Measurements from ENCODE around the gene WNT7B. TPM values are rescaled to one million over a fixed set of nuclear protein-coding genes. Genes with fewer than 3 reads are reported as not detected.

Gene WNT7B
- total RNA-seq, 1 donor from 2014 or later, result 1.8 TPM

DNA sequence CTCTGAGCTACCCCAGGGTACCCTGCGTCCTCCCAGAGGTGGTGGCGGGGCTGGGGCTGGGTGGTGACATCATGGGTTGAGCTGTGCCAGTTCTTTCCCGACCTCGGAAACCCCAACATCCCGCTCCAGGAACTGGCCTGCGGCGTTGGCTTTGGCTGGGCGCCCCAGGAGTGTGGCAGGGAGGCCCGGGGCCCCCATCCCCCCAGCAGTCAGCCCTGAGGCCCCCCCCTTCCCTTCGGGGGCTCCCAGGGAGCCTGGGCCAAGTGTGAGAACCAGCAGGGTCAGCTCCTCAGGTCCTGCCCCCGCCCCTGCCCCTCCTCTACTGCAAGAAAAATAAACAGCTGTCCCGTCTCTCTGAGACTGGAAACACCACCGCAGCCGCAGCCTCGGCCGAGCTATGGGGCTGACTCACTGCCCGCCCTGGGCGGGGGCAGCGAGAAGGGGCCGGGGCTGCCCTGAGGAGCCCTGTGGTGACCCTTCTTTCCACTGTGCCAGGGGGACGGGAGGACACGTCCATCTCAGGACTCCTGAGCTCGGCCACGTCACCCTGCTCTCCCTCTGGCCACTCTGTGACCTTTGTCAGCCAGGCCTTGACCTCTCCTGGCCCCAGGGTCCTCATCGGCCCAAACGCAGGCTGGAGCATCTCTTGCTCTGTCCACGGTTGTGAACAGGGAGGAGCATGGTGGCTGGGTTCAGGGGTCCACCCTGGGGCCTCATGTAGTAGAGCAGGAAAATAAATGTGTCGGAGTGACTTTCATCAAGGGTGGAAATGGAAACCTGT, 73.4 kb downstream of the WNT7B start:
- no peaks in the 10 kb centered on the region for H3K36me3 Mint-ChIP-seq
- H3K9me3 Mint-ChIP-seq, result no peaks in the 10 kb centered on the region
- TF ChIP-seq EZH2 (IDR thresholded peaks at IDR 0.05) (no peak), EZH2phosphoT487 (IDR thresholded peaks at IDR 0.05) (no peak)
- TF ChIP-seq, protein P1, sequence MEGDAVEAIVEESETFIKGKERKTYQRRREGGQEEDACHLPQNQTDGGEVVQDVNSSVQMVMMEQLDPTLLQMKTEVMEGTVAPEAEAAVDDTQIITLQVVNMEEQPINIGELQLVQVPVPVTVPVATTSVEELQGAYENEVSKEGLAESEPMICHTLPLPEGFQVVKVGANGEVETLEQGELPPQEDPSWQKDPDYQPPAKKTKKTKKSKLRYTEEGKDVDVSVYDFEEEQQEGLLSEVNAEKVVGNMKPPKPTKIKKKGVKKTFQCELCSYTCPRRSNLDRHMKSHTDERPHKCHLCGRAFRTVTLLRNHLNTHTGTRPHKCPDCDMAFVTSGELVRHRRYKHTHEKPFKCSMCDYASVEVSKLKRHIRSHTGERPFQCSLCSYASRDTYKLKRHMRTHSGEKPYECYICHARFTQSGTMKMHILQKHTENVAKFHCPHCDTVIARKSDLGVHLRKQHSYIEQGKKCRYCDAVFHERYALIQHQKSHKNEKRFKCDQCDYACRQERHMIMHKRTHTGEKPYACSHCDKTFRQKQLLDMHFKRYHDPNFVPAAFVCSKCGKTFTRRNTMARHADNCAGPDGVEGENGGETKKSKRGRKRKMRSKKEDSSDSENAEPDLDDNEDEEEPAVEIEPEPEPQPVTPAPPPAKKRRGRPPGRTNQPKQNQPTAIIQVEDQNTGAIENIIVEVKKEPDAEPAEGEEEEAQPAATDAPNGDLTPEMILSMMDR (IDR thresholded peaks at IDR 0.05), result no peak
- Histone ChIP-seq H3K27ac (no peak overlapping the region), H3K4me2 (no peak overlapping the region), H3K4me3 (no peak overlapping the region), H3F3A (ENCODE audit: low read depth) (peaks cover 33% of the 10 kb centered on the region), H3K9ac (no peak overlapping the region), H2AFZ (replicated peaks) (no peak overlapping the region), H4K20me1 (ENCODE audit: low read depth) (peaks cover 11% of the 10 kb centered on the region), H3K27me3 (peaks cover 19% of the 10 kb centered on the region), H3K9me3 (ENCODE audit: low read depth) (no peaks in the 10 kb centered on the region), H3K79me2 (ENCODE audit: low read depth) (no peaks in the 10 kb centered on the region), H3K36me3 (no peaks in the 10 kb centered on the region), H3K4me1 (peaks cover 36% of the 10 kb centered on the region)
- H3K27me3 Mint-ChIP-seq (ENCODE audit: insufficient read depth, low read depth), result peaks cover 16% of the 10 kb centered on the region
- peaks cover 42% of the 10 kb centered on the region for H3K4me1 Mint-ChIP-seq
- DNase-seq (ENCODE audit: low spot score), result no peak
- peak overlapping the region; percentile 90 for H3K27ac Mint-ChIP-seq
- H3K4me3 Mint-ChIP-seq, result no peak overlapping the region

DNA sequence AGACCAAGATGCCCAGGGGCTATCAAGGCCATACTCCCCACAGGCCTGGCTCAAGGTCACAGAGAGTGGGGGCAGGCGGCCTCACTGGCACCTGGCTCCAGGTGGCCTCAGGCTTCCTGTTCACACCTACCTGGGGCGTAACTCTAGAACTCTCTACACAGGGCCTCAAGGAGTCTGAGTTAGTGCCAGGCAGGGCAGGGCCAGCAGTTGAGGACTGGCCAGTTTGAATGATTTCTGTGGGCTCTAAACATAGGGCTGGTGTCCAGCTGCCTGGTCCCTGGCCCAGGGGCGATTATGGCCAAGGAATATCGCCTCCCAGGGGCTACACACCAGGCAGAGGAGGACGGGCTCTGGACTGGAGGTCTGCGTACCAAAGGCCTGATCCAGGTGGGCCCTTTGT, 79.2 kb downstream of the WNT7B start:
- no peak for DNase-seq (ENCODE audit: low spot score)
- no peak for TF ChIP-seq EZH2phosphoT487 (IDR thresholded peaks at IDR 0.05)
- no peak for TF ChIP-seq EZH2 (IDR thresholded peaks at IDR 0.05)
- TF ChIP-seq, protein P1 (IDR thresholded peaks at IDR 0.05), result no peak
- no peak overlapping the region for H3K27ac ChIP-seq
- no peaks in the 10 kb centered on the region for H3K79me2 ChIP-seq (ENCODE audit: low read depth)
- H3K4me1 ChIP-seq, result peaks cover 7% of the 10 kb centered on the region
- H2AFZ ChIP-seq (replicated peaks), result no peak overlapping the region
- H3K9me3 ChIP-seq (ENCODE audit: low read depth), result no peaks in the 10 kb centered on the region
- H3K9ac ChIP-seq, result no peak overlapping the region
- no peaks in the 10 kb centered on the region for H4K20me1 ChIP-seq (ENCODE audit: low read depth)
- no peaks in the 10 kb centered on the region for H3K36me3 ChIP-seq
- peaks cover 11% of the 10 kb centered on the region for H3K4me1 Mint-ChIP-seq
- H3F3A ChIP-seq (ENCODE audit: low read depth), result no peaks in the 10 kb centered on the region
- peaks cover 11% of the 10 kb centered on the region for H3K27me3 ChIP-seq
- H3K4me3 ChIP-seq, result no peak overlapping the region
- no peaks in the 10 kb centered on the region for H3K36me3 Mint-ChIP-seq
- no peak overlapping the region for H3K4me2 ChIP-seq
- H3K4me3 Mint-ChIP-seq, result no peak overlapping the region
- H3K27ac Mint-ChIP-seq, result no peak overlapping the region
- H3K9me3 Mint-ChIP-seq, result no peaks in the 10 kb centered on the region
- peaks cover 10% of the 10 kb centered on the region for H3K27me3 Mint-ChIP-seq (ENCODE audit: insufficient read depth, low read depth)

DNA sequence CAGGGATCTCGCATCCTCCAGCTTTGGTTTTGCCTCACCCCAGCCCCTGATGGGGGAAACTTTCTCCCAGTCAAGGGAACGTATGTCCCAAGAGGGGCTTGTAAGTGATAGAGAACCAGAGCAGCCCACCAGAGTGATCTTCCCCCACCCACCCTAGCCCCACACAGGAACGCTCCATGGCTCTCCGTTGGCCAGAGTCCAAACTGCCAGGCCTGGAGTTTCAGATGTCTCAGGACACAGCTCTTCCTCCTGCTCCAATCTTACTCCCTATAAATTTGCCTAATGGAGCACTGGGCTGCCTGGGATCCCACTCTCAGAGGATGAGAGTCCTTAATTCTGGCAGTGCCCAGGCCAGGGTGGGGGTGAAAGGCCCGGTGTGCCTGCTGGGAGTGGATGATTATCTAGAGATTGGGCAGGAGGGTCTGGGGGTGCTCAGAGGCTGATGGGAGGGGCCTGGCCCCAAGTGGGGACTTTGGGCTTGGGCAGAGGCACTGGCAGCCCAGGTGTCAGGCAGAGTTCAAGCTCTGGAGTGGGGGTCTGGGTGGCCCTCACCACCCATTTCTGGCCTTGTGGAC, 79.9 kb downstream of the WNT7B start:
- no peaks in the 10 kb centered on the region for H3F3A ChIP-seq (ENCODE audit: low read depth)
- peaks cover 8% of the 10 kb centered on the region for H3K27me3 ChIP-seq
- H3K27me3 Mint-ChIP-seq (ENCODE audit: insufficient read depth, low read depth), result peaks cover 10% of the 10 kb centered on the region
- no peak overlapping the region for H3K9ac ChIP-seq
- H2AFZ ChIP-seq (replicated peaks), result no peak overlapping the region
- no peaks in the 10 kb centered on the region for H3K36me3 ChIP-seq
- H3K4me1 ChIP-seq, result peaks cover 7% of the 10 kb centered on the region
- no peak overlapping the region for H3K27ac ChIP-seq
- peaks cover 7% of the 10 kb centered on the region for H3K4me1 Mint-ChIP-seq
- no peaks in the 10 kb centered on the region for H3K36me3 Mint-ChIP-seq
- no peaks in the 10 kb centered on the region for H3K9me3 Mint-ChIP-seq
- no peak overlapping the region for H3K4me3 Mint-ChIP-seq
- H4K20me1 ChIP-seq (ENCODE audit: low read depth), result no peaks in the 10 kb centered on the region
- no peak for DNase-seq (ENCODE audit: low spot score)
- H3K4me3 ChIP-seq, result no peak overlapping the region
- H3K27ac Mint-ChIP-seq, result peak overlapping the region; percentile 91
- no peaks in the 10 kb centered on the region for H3K79me2 ChIP-seq (ENCODE audit: low read depth)
- no peaks in the 10 kb centered on the region for H3K9me3 ChIP-seq (ENCODE audit: low read depth)
- H3K4me2 ChIP-seq, result no peak overlapping the region
- no peak for TF ChIP-seq EZH2phosphoT487 (IDR thresholded peaks at IDR 0.05)
- TF ChIP-seq EZH2 (IDR thresholded peaks at IDR 0.05), result no peak
- TF ChIP-seq, protein P1 (IDR thresholded peaks at IDR 0.05), result no peak

Measured in neural progenitor cell (in vitro differentiated cells).